PC-3 (cell line): ENCODE data around the gene FCN2. TPM values are rescaled to one million over a fixed set of nuclear protein-coding genes. Genes with fewer than 3 reads are reported as not detected.

Experiments
- ATAC-seq: fragments of 200-7000 bp; cut with Tn5 transposase; 2 replicates; pipeline ENCODE4 v1.9.1; 2020; ENCODE audit warnings: mild to moderate bottlenecking, moderate library complexity
- BruUV-seq: library from RNA; stranded (reverse); fragments of 400-500 nt; replicated peaks from 2 replicates; lab custom pipeline; 2021; lab: Mats Ljungman, UMichigan
- CTCF ChIA-PET: fragments of 300-600 bp; sonication (Branson Sonifier 250); formaldehyde crosslinking; loops from one replicate; lab custom pipeline; 2022; ENCODE audit warnings: antibody characterized with exemption; lab: Charles Lee
- POLR2A ChIA-PET: fragments of 300-600 bp; sonication (Branson Sonifier 250); formaldehyde crosslinking; loops from one replicate; lab custom pipeline; 2022; ENCODE audit warnings: antibody characterized with exemption; ENCODE audit not compliant: unreplicated experiment; lab: Charles Lee
- DNase-seq: peaks from one replicate; pipeline ENCODE4 v3.0.0-alpha.2; 2015
- H2AFZ ChIP-seq: fragments of 300-600 bp; sonication (generic); 2 replicates; pipeline ENCODE4 v1.6.0; 2016; ENCODE audit warnings: antibody characterized with exemption, low read length
- H3F3A ChIP-seq: fragments of 300-600 bp; sonication (generic); one replicate; pipeline ENCODE4 v1.6.0; 2017; ENCODE audit warnings: antibody characterized with exemption, low read length, control low read depth, mild to moderate bottlenecking; ENCODE audit not compliant: unreplicated experiment
- H3K27ac ChIP-seq: fragments of 300-600 bp; sonication (generic); 2 replicates; pipeline ENCODE4 v1.5.1; 2016; ENCODE audit warnings: mild to moderate bottlenecking, low read length
- H3K27me3 ChIP-seq: fragments of 300-600 bp; sonication (generic); 2 replicates; pipeline ENCODE4 v1.6.1; 2016; ENCODE audit warnings: low read length, mixed read lengths
- H3K36me3 ChIP-seq: fragments of 300-600 bp; sonication (generic); 2 replicates; pipeline ENCODE4 v1.6.1; 2016; ENCODE audit warnings: low read depth, mixed run types, low read length, mixed read lengths
- H3K4me1 ChIP-seq: fragments of 300-600 bp; sonication (generic); 2 replicates; pipeline ENCODE4 v1.5.1; 2016; ENCODE audit warnings: low read length; ENCODE audit not compliant: insufficient read depth
- H3K4me2 ChIP-seq: fragments of 300-600 bp; sonication (generic); 2 replicates; pipeline ENCODE4 v1.6.0; 2016; ENCODE audit warnings: low read length
- H3K4me3 ChIP-seq: fragments of 300-600 bp; sonication (generic); 2 replicates; pipeline ENCODE4 v1.5.1; 2016; ENCODE audit warnings: mild to moderate bottlenecking, low read length, mixed read lengths
- H3K79me2 ChIP-seq: fragments of 300-600 bp; sonication (generic); 2 replicates; pipeline ENCODE4 v1.6.1; 2017; ENCODE audit warnings: low read length, mixed read lengths
- H3K9ac ChIP-seq: fragments of 300-600 bp; sonication (generic); 2 replicates; pipeline ENCODE4 v1.6.0; 2016; ENCODE audit warnings: mild to moderate bottlenecking, low read length
- H3K9me2 ChIP-seq: fragments of 300-600 bp; sonication (generic); replicated peaks from 2 replicates; pipeline ENCODE4 v1.6.1; 2016; ENCODE audit warnings: mixed run types, low read length, mixed read lengths
- H3K9me3 ChIP-seq: fragments of 300-600 bp; sonication (generic); 2 replicates; pipeline ENCODE4 v1.6.1; 2016; ENCODE audit warnings: low read length, mixed read lengths
- H4K20me1 ChIP-seq: fragments of 300-600 bp; sonication (generic); 2 replicates; pipeline ENCODE4 v1.6.1; 2016; ENCODE audit warnings: low read length, mixed read lengths
- CTCF ChIP-seq: fragments of 300-600 bp; sonication (generic); conservative IDR thresholded peaks from 2 replicates; pipeline ENCODE4 v1.5.1; 2017; ENCODE audit warnings: antibody characterized with exemption, low read depth, mild to moderate bottlenecking, low read length
- EZH2 ChIP-seq: fragments of 300-600 bp; sonication (generic); IDR thresholded peaks from one replicate; pipeline ENCODE4 v1.6.1; 2017; ENCODE audit warnings: antibody characterized with exemption, mild to moderate bottlenecking, low read length; ENCODE audit not compliant: unreplicated experiment
- EZH2phosphoT487 ChIP-seq: fragments of 300-600 bp; sonication (generic); IDR thresholded peaks from 2 replicates; pipeline ENCODE4 v1.6.1; 2018; ENCODE audit warnings: mild to moderate bottlenecking, antibody characterized with exemption, low read length, borderline replicate concordance
- intact Hi-C: fragments of 100-400 bp; cut with micrococcal nuclease; formaldehyde crosslinking; loops from 2 replicates; pipeline ENCODE4 v1.9.0; 2023
- total RNA-seq: library from RNA; depleted of rRNA; stranded (reverse); fragments of >200 nt; gene quantifications from 2 replicates; pipeline ENCODE4 v1.2.3, GENCODE V29; 2014

The FCN2 gene
- total RNA-seq, 1 experiment from 2014 or later: not detected

- intact Hi-C loops: no loop called here
- ChIA-PET CTCF (no interaction called here), POLR2A (no interaction called here)
- H3K9ac ChIP-seq: no peak overlapping the region
- H3K27me3 ChIP-seq: 0 out of 2 replicates have a peak, but pooled peaks cover 12% of the 10 kb centered on the region
- no peak for TF ChIP-seq EZH2phosphoT487
- TF ChIP-seq EZH2: no peak
- no peak for TF ChIP-seq CTCF
- no peaks in the 10 kb centered on the region for H3F3A ChIP-seq
- no peak overlapping the region for H3K4me3 ChIP-seq
- H2AFZ ChIP-seq: no peak overlapping the region
- no peaks in the 10 kb centered on the region for H4K20me1 ChIP-seq
- no TSS peak for BruUV-seq
- H3K4me2 ChIP-seq: no peak overlapping the region
- H3K9me3 ChIP-seq: no peaks in the 10 kb centered on the region
- no peak overlapping the region for H3K27ac ChIP-seq
- no peaks in the 10 kb centered on the region for H3K4me1 ChIP-seq
- H3K36me3 ChIP-seq: no peaks in the 10 kb centered on the region
- no peaks in the 10 kb centered on the region for H3K9me2 ChIP-seq
- H3K79me2 ChIP-seq: no peaks in the 10 kb centered on the region
- ATAC-seq (no peak), DNase-seq (no peak)
Observed at GRCh38 chr9:134852906-134853654, 27.5 kb upstream of the FCN2 start.

- Histone ChIP-seq H3K36me3 (no peaks in the 10 kb centered on the region), H3K27me3 (0 out of 2 replicates have a peak, but pooled peaks cover 12% of the 10 kb centered on the region), H4K20me1 (no peaks in the 10 kb centered on the region), H3K9me3 (no peaks in the 10 kb centered on the region), H3K9ac (no peak overlapping the region), H3K4me1 (no peaks in the 10 kb centered on the region), H2AFZ (no peak overlapping the region), H3K4me3 (no peak overlapping the region), H3K79me2 (no peaks in the 10 kb centered on the region), H3F3A (no peaks in the 10 kb centered on the region), H3K9me2 (no peaks in the 10 kb centered on the region), H3K27ac (no peak overlapping the region), H3K4me2 (no peak overlapping the region)
- ATAC-seq (no peak), DNase-seq (no peak)
- ChIA-PET POLR2A (no interaction called here), CTCF (no interaction called here)
- no TSS peak for BruUV-seq
- TF ChIP-seq EZH2: no peak
- no peak for TF ChIP-seq CTCF
- TF ChIP-seq EZH2phosphoT487: no peak
- intact Hi-C loops: no loop called here
Observed at GRCh38 chr9:134853893-134854292, 26.7 kb upstream of the FCN2 start.

GRCh38 chr9:134854541-134854981 is 26.0 kb upstream of the FCN2 start:
- ChIA-PET POLR2A (no interaction called here), CTCF (no interaction called here)
- intact Hi-C loops: no loop called here
- Histone ChIP-seq H3K9me3 (no peaks in the 10 kb centered on the region), H3K9ac (no peak overlapping the region), H3K4me2 (no peak overlapping the region), H3K4me1 (no peaks in the 10 kb centered on the region), H3K4me3 (no peak overlapping the region), H2AFZ (no peak overlapping the region), H3K79me2 (no peaks in the 10 kb centered on the region), H3K27me3 (0 out of 2 replicates have a peak, but pooled peaks cover 12% of the 10 kb centered on the region), H3K27ac (no peak overlapping the region), H3K36me3 (no peaks in the 10 kb centered on the region), H3F3A (no peaks in the 10 kb centered on the region), H3K9me2 (no peaks in the 10 kb centered on the region), H4K20me1 (no peaks in the 10 kb centered on the region)
- DNase-seq (no peak), ATAC-seq (no peak)
- no peak for TF ChIP-seq EZH2phosphoT487
- no peak for TF ChIP-seq CTCF
- TF ChIP-seq EZH2: no peak
- BruUV-seq: no TSS peak
